Suppressor macrophage treated with lipopolysaccharide for 4 hours (primary cell): ENCODE results near the gene SEC61A1.

ENCODE experiments used
- DNase-seq: peaks from one replicate; pipeline ENCODE4 v3.0.0-alpha.2; 2020

Gene SEC61A1

DNA sequence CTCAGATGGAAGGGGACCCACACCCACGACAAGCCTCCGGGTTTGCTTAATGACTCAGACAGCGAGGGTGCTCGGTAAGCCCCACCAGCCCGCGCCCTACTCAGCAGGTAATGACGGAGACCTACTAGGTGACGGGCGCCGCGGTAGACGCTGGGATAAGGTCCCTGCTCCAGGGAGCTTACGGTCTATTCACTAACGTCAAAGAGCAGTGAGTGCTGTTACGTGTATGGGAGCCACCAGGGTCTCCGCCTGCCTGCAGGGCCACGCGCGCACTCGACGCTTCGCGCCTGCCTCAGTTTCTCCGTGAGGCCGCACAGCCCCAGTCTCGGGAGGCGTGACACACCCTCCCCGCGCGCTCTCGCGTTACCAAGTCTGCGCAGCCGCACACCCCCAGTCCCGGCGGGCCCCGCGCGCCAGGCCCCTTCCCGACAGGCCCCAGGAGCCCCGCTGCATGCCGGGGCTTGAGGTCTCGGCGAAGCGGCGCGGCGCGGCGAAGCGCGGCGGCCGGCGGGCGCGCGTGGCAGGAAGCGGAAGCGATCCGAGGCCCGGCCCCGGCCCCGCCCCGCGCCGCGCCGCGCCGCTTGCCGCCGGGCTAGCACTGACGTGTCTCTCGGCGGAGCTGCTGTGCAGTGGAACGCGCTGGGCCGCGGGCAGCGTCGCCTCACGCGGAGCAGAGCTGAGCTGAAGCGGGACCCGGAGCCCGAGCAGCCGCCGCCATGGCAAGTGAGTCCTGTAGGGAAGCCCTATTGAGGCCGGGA is at the start of gene SEC61A1:
TSS of gene SEC61A1 (plus strand) at position 601 of the 758 bp plus-strand sequence. CDS start at position 717, 116 bp downstream.
- DNase-seq, result peak; percentile 98

GRCh38 chr3:128004661-128005060 is 47.6 kb upstream of the SEC61A1 start:
- no peak for DNase-seq

GRCh38 chr3:128006061-128007032 is 45.9 kb upstream of the SEC61A1 start:
- no peak for DNase-seq

- no peak for DNase-seq
Observed at GRCh38 chr3:128007033-128007424, 45.2 kb upstream of the SEC61A1 start.

- DNase-seq, result no peak
Observed at GRCh38 chr3:128009952-128010846, 42.0 kb upstream of the SEC61A1 start.

GRCh38 chr3:128011140-128011539 is 41.1 kb upstream of the SEC61A1 start:
- no peak for DNase-seq

GRCh38 chr3:128012050-128012449 is 40.2 kb upstream of the SEC61A1 start:
- DNase-seq, result no peak

DNA sequence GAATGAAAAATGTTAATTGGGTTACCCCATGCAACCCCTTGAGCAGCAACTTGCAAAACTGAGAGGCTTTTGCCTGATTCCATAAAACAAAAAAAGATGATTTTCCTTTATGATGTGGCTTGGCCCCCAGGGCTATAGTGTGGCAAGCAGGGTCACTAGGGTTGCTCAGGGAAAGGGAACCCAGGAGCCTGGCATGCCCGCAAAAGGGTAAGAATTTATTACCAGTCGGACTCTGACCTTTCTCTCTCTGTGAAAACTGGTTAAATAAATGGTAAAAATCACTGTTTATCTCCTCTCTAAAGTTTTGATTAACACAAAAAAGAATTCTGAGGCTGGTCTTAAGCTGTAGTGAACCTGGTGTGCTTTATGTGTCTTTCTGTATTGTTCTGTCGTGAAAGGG is 37.7 kb upstream of the SEC61A1 start:
- no peak for DNase-seq

- no peak for DNase-seq
Observed at GRCh38 chr3:128016502-128016901, 35.7 kb upstream of the SEC61A1 start.

GRCh38 chr3:128021768-128022372 is 30.4 kb upstream of the SEC61A1 start:
- no peak for DNase-seq

GRCh38 chr3:128033102-128033501 is 19.1 kb upstream of the SEC61A1 start:
- no peak for DNase-seq

DNA sequence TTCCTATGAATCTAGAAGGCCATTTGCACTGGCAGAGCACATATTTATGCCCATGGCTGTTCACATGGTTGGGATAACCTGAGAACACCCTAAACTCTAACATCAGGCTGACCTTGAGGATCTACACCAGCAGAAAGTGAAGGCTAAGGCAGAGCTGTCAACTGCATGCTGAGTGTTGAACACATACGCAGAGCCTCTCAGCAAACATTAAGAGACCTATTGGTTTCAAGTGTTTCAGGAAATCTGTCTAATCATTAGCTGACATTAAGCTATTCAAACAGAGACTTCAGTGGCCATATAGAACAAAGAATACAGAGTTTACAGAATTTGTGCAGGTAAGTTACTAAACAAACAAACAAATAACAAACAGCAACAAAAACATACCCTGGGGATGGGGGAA is 16.1 kb upstream of the SEC61A1 start:
- DNase-seq, result no peak

DNA sequence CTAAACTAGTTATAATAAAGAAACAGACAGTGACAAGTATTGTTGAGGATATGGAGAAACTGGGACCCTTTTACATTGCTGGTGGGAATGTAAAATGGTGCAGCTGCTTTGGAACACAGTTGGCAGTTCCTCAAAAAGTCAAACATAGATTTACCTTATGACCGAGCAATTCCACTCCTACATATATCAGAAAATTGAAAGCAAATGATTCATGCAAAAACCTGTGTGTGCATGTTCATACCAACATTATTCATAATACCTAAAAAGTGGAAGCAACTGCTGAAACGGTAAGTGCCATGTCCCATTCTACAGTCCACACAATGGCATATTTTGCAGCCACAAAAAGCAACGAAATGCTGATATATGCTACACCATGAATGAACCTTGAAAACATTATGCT is 12.2 kb upstream of the SEC61A1 start:
- DNase-seq, result no peak

DNA sequence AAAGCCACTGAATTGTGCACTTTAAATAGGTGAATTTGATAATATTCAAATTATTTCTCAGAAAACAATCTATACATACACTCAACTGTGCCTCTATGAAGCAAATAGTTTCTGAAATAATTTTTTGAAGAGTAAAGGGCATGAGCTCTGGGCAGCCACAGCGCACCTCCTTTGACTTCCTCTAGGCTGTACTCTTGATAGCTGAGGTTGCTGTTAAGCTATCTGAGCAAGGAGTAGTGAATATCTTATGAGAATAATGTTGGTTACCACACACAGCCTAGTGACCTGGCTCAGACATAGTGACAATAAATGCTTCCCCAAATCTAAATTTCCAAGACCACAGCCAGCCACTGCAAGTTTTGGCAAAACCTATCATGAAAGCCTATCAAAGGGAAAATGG is 11.6 kb upstream of the SEC61A1 start:
- no peak for DNase-seq

DNA sequence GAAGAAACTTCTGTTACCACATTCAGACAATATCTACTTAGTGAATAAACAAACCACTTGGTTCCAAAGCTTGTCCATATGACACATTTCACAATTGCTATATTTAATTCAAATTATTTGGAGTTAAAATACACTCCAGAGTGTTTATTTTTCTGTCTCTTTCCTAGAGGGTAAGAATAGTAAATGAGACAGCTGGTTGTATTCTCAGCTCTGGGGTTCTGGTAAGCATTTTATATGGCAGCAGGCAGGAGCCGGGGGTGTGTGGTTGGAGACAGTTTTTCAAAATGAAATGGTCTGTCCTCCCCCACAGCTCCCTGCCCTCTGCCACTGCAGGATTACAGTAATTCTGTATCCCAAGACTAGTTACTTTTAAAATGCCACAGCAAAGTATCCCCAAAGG is 10.9 kb upstream of the SEC61A1 start:
- DNase-seq, result no peak

GRCh38 chr3:128050597-128050996 is 1.6 kb upstream of the SEC61A1 start:
- no peak for DNase-seq

- DNase-seq, result no peak
Observed at GRCh38 chr3:128051459-128051836, 789 bp upstream of the SEC61A1 start.

DNA sequence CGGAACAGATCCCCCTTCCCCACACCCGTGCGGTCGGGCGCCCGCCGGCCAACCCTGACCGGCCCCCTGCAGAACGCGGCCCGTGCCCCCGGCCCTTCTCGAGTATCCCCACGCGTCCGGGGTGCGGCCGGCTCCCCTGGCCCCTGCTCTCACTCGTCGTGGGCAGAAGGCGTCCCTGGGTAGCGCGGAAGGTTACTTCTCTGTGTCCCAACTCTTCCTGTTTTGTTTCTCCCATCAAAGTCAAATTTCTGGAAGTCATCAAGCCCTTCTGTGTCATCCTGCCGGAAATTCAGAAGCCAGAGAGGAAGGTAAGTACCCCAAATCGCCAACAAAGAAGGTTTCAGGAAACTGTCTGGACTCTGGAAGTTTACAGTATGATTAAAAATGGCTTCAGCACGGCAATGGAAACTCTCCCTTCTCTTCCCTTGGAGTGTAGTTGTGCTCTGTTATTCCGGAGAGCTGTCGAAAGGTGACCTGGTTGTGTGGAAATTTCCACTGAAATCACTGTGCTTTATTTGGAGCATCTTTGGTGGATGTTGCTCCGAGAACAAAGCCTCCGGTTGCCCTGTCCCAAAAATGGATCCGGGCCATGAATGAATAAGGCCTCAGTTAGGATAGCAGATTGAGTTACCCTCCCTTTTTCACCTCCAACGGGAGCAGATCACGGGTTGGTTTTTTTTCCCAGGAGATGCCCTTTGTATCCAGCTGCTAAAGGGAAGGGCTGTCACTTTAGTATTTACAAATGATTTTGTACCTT is 536 bp downstream of the SEC61A1 start:
- peak; percentile 45 for DNase-seq

GRCh38 chr3:128053614-128054013 is 1.4 kb downstream of the SEC61A1 start:
- no peak for DNase-seq

- DNase-seq, result no peak
Observed at GRCh38 chr3:128054367-128054766, 2.1 kb downstream of the SEC61A1 start.

DNA sequence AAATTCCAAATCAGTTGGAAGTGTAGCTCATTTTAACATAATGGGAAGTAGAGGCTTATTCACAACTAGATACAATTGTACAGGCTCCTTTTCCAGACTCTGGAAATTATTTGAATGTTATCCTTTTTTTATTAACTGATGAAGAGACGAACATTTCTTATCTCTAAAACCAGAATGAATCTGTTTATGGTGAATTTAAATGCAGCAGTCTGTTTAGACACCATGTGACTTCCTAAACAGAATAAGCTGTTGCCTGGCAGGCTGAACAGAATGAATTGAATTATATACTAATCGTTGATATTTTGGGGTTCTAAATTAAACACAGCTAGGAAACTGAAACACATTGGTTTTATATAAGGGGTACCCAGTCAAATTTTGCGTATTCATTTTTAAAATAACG is 4.0 kb downstream of the SEC61A1 start:
- no peak for DNase-seq
